ENCODE measurements around the gene KIAA0825.

The KIAA0825 gene

DNA sequence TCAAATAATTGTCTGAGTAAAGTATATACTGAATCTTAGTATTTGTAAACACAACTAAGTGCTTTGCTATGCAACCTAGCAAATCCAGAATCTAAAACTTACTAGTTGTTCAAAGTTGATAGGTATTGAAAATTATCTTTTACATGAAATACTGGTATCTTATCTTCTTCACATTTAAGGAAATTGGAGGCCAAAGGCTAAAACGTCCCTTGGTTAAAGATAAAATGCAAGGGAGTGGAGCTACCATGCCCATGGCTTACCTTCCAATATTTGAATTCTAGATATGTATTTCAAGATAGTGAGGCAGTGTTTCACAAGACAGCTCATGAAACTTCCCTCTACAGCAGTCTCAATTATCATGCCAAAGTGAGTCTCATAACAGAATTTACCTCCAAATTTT lies 373.5 kb downstream of the KIAA0825 start:
- no peak for DNase-seq (ENCODE audit: low read depth, low spot score)

DNA sequence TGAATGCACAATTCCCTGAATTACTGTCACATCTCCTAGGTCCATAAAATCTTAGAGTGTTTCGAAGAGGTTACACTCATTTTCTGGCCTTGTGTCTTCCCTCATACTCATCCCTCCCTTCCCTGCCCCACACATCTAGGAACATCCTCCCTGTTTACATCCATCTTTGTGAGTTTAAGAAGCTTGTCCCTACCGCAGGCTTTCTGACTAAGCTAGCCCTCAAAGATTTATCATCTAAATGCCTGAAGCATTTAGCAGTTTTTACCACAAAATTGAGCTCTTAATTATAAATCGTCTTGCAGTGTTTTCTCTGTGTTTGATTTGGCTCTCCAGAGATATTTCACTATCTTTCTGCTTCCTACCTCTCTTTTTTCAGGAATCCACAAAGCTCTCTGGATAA lies 374.8 kb downstream of the KIAA0825 start:
- DNase-seq (ENCODE audit: low read depth, low spot score): no peak

DNA sequence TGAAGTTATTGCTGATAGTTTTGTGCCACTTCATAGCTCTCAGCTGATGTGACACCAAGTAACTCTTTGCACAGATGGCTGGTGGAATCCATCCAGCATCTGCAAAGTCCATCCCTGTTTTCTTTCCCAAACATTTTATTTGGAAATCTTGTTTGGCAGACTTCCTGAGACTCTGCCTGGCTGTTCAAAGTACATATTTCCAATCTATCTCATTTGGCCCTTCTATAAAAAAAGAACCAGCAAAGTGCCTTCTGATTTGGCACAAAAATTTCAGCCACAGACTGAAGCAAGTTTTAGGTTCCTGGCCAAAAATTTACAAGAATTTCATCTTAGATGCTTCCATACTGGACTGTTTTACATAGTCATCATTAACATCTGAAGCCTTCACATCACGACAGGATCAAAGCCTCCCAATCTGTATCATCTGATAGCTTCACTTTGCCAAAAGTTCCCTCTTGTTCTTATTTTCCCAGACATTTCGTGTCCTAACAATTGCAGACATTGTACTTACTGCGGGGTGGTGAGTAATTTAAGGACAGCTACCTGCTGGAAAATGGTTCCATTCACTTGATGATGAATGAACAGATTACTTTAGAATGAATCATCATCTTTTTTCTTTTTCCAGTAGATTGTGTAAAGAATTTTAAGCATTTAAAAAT lies 377.3 kb downstream of the KIAA0825 start:
- no peak for DNase-seq (ENCODE audit: low read depth, low spot score)

DNA sequence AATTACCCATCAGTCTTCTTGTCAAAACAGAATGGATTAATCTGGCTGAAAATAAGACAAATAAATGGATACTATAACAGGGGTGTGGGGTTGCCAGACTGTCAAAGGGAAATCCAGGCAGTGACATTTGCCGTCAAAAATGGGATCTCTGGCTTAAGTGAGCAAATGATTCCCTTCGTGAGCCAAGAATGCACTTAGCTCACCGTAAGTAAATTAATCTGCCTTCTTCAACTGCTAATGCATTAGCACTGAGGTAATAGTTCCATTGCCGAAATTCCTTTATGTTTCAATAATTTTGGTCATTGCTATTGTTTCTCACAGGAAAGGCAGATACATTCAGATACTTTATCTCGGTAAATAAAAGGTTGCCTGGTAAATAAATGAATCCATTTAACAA lies 377.8 kb downstream of the KIAA0825 start:
- no peak for DNase-seq (ENCODE audit: low read depth, low spot score)

DNA sequence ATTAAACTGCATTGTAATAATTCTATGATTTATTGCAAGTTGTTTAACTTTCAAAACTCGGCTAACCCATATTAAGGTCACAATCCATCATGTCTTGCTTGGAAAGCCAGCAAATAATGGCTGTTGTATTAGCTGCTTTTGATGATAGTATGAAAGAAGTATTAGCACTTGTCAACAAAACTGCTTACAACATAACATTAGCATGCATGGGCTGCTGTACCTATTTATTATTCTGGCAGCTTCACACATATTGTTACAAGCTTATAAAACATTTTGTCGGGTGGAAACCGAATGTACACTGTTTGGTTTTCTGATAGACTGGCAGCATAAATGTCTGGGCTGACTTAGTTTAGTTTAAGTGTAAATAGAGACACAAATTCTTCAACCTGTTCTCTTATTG lies 378.3 kb downstream of the KIAA0825 start:
- no peak for DNase-seq (ENCODE audit: low read depth, low spot score)

DNA sequence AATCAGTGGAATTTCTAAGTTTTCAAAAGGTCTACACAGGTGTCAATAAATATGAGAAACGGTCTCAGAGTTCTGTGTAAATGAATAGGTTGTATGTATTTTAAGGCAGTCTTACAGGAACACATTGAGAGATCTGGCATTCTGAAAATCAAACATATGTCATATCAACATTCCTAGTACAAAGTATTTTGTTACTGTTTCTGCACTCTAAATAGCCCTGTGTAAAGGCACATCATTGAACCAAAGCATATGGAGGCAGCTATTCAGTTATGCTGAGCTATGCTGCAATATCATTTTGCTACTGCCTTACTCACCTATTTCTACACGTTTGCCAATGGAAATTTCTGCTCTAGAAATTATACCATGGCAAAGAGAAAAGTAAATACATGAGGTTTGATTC lies 379.1 kb downstream of the KIAA0825 start:
- DNase-seq (ENCODE audit: low read depth, low spot score): no peak

DNA sequence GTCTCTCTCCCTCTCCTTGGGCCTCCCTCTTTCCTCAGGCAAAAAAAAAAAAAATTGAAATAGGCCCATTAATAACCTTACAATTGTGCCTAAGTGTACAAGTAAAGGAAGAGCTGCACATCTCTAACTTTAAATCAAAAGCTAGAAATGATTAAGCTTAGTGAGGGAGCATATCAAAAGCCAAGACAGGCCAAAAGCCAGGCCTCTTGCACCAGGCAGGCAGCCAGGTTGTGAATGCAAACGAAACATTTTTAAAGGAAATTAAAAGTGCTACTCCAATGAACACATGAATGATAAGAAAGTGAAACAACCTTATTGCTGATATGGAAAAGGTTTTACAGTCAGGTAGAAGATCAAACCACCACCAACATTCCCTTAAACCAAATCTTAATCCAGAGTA lies 383.4 kb downstream of the KIAA0825 start:
- no peak for DNase-seq (ENCODE audit: low read depth, low spot score)

DNA sequence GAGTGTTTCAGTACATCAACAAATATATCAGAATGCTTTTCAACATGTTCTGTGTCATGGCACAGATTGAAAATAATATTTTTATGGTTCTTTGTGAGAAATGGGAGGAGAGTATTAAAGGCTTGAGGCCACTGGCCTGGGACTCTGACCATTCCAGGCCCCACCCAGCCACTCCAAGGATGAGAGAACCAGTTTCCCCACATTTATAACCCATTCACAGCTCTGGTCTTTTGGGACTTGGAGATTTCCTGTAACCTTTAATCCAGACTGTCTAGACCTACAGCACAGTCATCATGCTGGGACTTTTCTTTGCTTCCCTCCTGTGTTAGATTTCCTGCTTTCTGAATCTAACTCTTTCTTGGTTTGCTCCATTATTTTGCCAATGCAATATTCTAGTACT lies 389.6 kb downstream of the KIAA0825 start:
- no peak for DNase-seq (ENCODE audit: low read depth, low spot score)

DNA sequence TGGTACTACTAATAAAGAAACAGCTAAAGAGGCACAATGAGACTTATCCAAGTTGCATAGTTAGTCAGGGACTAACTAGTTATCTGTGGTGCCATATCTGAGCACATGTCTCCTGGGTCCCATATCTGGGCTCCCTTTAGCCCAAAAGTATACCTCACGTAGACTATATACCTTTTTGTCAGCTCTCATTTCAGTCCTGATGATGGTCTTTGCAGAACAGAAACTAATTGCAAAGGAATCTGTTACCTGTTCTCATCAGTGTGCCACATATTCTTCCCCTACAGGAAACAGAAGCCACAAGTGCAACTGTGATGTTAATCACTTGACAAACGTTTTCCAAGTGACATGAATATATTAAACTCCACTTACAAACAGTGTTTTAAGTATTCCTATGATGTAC lies 395.2 kb downstream of the KIAA0825 start:
- DNase-seq (ENCODE audit: low read depth, low spot score): no peak

DNA sequence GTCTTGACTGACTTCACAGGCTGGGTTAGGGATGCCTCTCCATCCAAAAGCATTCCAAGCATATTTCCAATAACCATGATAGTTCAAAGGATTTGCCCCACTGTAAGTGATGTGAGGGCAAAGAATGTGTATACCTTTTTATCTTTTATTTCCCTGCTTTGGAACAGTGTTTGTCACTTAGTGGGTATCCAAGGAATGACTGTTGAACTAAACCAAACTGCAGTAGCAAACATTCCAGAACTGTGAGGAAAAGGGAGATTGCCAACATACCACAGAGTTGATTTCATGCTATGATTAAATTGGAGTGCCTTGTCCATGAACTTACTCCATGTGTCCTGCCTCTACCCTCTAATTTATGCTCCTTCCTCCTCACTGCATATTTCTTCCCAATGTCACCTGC lies 400.0 kb downstream of the KIAA0825 start:
- no peak for DNase-seq (ENCODE audit: low read depth, low spot score)

DNA sequence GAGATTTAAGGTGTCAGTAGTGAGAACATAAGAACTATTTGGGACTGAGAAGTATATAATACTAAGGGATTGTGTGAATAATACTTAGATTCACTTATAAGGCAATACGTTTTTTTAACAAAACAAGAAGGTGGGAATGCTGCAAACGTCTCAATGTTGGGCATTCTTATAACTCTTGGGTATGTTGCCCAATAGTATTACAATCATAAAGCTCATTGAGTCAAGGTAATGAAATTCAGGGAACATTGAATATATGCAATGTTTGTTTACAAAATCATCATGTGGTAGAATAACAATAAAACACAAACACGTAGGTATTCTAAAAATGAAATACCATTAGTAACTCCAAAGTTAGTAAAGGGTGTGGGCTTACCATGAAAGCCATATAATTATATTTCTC lies 400.7 kb downstream of the KIAA0825 start:
- DNase-seq (ENCODE audit: low read depth, low spot score): no peak

DNA sequence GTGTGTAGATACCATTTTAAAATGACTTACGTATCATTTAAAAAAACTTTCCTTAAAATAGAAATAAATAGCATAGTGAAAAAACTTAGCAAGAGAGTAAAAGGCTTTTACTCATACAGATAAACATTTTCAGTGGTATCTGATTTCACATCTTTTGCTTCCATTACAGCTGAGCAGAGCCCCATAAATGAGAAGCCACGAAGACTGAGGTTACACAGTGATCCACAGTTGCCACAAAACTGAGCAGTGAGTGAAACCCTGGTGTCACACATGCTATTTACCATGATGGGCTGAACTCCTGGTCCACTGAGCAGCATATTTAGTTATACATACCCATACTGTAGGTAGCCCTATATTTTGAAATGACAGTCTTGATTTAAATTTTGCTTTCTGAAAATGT lies 401.2 kb downstream of the KIAA0825 start:
- DNase-seq (ENCODE audit: low read depth, low spot score): no peak

DNA sequence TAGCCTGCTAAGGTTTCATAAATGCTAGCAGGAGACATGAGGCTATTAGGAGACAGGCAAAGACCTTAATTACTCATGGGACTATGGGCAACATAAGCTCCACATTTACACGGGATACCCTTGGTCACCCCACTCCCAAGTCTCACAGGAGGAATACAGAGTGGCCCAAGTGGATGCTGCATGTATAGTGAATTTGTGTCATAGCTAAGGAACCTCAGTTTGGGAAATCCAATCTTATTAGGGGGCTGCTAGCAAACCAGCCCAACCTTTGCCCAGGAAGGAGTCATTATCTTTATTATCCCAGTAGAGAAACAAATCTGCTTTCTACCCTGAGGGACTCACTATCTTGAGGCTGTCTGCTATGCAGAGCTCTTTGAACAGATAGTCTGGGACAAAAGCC lies 405.9 kb downstream of the KIAA0825 start:
- DNase-seq (ENCODE audit: low read depth, low spot score): no peak

DNA sequence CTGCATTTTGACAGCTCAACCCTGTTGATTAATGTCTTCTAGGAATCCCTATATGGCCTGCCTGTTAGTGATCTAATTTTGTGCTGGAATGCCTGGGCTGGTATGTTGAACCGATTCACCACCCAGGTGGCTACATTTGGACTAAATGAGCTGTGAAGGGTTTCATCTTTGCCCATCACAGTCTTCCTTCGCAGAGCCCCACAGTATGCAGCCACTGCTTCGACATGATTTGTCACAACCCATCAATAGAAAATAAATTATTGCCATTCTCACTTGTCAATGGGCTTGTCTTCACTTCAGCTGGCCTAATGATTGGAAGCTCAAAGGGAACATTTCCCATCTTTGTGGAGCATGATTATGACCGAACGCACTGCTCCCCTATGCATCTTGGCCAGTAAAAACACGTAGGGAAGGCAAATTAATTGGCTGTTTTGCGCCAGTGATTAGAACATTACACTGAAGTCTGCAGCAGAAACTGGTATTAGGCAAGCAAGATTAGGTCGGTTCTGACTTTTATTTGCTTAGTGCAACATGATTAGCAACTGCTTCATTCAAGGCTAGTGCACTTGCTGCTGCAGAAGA lies 408.5 kb downstream of the KIAA0825 start:
- no peak for DNase-seq (ENCODE audit: low read depth, low spot score)

DNA sequence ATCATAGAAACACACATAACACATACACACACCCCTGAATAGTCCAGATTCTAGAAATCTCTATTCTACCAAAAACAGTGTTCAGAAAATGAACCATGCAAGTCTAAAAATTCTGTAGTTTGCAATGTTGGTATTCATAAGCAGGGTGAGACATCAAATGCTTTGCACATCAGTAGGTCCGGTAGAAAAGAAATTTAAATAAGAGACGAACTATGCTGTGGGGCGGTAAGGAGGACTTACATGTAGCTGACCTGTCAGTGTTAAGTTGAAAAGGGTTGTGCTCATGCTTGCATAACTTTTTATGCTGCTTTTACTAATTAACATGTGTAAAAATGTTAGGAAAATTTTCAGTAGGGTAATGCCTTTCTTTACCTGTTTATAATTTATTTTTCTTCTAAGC lies 409.1 kb downstream of the KIAA0825 start:
- DNase-seq (ENCODE audit: low read depth, low spot score): no peak

DNA sequence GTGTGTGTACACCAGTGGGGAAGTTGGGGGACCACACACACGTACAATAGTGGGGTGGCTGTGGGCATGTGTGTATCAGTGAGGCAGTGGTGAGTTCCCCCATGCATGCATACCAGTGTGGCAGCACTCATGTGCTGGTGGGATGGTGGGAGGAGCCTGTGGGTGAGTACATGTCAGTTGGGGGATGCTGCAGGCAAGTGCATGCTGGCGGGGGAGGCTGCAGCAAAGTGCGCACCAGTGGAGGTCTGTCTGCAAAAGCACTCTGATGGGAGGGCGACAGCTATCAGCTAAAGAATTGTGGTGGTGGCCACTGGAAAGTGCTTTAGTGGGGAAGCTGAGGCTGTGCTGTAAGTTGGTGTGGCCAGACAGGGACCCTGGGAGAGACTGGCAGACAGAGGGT lies 418.8 kb downstream of the KIAA0825 start:
- DNase-seq (ENCODE audit: low read depth, low spot score): no peak

DNA sequence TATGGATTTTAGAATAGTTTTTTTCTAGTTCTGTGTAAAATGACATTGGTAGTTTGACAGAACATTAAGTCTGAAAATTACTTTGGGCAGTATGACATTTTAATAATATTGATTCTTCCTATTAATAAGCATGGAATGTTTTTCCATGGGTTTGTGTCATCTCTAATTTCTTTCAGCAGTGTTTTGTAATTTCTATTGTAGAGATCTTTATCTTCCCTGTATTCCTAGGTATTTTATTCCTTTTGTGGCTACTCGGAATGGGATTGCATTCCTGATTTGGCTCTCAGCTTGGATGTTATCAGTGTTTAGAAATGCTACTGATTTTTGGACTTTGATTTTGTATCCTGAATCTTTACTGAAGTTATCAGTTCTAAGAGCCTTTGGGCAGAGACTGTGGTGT lies 420.4 kb downstream of the KIAA0825 start:
- no peak for DNase-seq (ENCODE audit: low read depth, low spot score)

DNA sequence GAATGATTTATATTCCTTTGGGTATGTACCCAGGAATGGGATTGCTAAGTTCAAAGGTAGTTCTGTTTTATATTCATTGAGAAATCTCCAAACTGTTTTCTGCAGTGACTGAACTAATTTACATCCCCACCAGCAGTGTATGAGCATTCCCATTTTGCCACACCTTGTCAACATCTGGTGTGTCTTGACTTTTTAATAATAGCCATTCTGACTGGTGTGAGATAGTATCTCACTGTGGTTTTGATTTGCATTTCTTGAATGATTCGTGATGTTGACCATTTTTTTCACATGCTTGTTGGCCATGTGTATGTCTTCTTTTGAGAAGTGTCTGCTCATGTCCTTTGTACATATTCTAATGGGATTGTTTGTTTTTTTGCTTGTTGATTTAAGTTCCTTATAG lies 421.5 kb downstream of the KIAA0825 start:
- no peak for DNase-seq (ENCODE audit: low read depth, low spot score)

DNA sequence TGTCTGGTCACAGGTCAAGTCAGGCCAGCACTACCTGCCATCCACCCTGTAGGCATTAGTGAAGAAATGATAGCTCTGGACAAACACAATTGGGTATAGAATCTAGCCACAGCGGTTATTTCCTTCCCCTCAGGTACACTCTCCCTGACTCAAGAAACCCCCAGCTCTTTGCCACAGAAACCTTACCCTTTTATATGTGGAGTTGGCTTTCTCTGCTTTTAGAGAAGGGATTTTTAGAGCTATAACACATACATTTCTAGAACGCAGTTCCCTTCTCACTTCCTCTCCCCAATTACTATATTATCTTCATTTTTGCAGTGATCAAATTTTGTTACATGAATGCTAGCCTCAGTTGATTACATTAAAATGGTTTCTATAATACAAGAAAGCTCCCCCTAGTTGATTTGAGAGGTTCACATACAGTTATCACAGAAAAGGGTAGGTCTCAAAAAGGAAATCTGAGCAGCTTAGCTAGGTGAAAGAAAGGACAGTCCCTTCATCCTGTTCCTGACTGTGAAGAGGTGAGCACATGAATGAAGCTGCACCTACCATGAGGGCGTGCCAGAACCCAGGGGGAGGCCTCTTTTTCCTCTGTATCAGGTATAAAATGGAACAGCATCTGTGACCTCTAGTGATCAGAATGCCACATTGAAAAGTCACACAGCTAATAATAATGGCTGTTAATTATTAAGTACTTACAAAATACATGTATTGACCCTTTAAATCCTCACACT lies 425.6 kb downstream of the KIAA0825 start:
- DNase-seq (ENCODE audit: low read depth, low spot score): no peak

DNA sequence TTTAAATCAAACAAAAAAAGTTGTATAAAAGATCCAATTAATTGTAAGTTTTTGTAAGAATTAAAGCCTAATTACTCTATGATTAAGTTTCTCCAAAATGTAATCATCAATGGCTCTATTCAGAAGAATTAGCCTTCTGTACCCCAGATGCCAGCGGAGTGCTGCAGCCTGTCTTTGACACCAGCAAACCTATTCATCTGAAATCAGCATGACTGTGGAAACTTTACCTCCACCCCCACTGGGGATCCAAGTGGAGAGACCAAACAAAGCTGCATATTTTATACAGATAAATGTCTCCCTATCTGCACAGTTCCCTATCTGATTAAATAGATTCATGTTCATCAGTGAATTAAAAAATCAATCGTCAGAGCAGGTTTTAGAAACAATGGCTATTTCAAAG lies 426.8 kb downstream of the KIAA0825 start:
- DNase-seq (ENCODE audit: low read depth, low spot score): no peak

DNA sequence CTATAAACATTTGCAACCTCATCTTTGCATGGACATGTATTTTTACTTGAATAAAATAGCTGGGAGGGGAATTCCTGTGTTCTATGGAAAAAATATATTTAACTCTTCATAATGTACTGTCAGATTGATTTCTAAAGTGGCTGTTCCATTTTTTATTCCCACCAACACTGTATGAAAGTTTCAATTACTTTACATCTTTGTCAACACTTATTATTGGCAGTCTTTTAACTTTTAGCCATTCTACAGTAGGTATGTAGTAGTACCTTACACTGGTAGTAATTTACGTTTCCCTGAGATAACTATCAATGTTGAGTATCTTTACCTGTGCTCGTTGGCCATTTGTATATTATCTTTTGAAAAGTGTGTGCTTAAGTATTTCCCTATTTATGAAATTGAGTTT lies 429.7 kb downstream of the KIAA0825 start:
- DNase-seq (ENCODE audit: low read depth, low spot score): no peak

DNA sequence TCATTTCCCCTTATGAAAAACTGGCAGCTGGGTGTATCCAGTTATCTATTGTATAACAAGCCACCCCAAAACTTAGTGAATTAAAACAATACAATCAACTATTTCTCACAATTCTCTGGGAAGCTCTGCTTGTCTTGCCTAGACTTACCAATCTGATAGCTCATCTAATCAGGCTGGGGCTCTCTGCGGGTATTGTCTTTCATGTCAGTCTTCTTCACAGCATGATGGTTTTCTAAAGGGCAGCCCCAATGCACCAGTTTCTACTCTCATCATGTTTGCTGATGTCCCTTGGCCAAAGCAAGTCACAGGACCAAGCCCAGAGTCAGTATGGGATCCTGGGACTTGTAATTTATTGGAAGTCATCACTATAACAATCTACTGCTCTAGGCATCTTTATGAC lies 433.5 kb downstream of the KIAA0825 start:
- no peak for DNase-seq (ENCODE audit: low read depth, low spot score)

DNA sequence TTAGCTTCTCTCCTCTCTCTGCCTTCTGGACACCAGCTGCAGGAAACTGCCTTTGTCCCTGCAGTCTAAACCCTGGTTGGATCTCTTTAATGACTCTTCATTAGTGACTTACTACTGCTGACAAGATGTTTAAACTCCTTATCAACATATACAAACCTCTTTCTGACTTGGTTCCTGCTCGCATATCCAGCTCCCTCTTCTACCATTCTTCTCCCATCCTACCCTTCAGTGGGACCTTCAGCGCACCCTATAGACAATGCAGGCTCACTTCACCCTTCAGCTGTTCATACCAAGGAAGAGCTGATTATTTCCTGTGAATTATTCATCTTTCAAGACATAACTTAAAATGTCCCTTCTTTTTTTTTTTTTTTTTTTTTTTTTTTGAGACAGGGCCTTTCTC lies 436.5 kb downstream of the KIAA0825 start:
- no peak for DNase-seq (ENCODE audit: low read depth, low spot score)

Data from brain pericyte (primary cell).